ENCODE results near the gene IQCE. TPM values are rescaled to one million over a fixed set of nuclear protein-coding genes. Genes with fewer than 3 reads are reported as not detected.
A peak's percentile ranks its signal among the peaks of the same experiment; 100 is the strongest.

IQCE gene
- total RNA-seq, 1 experiment from 2014 or later, result 44.8 TPM

DNA sequence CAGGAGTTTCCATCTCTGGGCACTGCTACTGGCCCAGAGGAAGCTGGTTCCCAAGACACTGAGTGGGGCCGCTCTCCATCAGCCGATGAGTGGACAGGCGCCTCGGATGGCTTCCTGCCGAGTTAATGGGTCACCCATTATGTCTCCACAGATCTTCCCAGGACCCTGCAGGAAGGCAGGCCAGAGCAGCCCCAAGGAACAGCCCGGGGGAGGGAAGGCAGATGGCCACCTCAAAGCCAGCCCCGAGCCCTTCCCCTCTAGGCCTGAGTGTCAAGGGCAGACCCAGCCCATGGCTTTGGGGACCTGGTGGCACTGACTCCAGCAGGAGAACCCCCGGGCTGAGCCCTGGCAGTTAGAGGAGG lies 42.6 kb upstream of the IQCE start:
- H3K27me3 ChIP-seq (ENCODE audit: control insufficient read depth, insufficient read depth, low read length), result no peaks in the 10 kb centered on the region
- H3K27ac ChIP-seq (ENCODE audit: low read length), result peak overlapping the region; percentile 48
- POLR2A ChIA-PET, result interaction anchor here (0.6 kb wide), 1 partner anchor 170 kb away, joined by 3 read pairs; no protein-coding TSS in a partner anchor
- ATAC-seq (no peak), DNase-seq (ENCODE audit: low read depth, low spot score) (no peak)
- H3K4me3 ChIP-seq (ENCODE audit: low read depth in 2 of 2, low read length in 2 of 2), result no peak overlapping the region
- H3K36me3 ChIP-seq (ENCODE audit: control insufficient read depth, insufficient read depth, low read length), result no peaks in the 10 kb centered on the region
- intact Hi-C loops (cut with micrococcal nuclease; ENCODE audit: unreplicated experiment) (no loop called here), in situ Hi-C loops (cut with HindIII; ENCODE audit: low pct_unique_long_range_greater_than_20kb, low sequenced_read_pairs) (no loop called here)
- TF ChIP-seq, protein P1, sequence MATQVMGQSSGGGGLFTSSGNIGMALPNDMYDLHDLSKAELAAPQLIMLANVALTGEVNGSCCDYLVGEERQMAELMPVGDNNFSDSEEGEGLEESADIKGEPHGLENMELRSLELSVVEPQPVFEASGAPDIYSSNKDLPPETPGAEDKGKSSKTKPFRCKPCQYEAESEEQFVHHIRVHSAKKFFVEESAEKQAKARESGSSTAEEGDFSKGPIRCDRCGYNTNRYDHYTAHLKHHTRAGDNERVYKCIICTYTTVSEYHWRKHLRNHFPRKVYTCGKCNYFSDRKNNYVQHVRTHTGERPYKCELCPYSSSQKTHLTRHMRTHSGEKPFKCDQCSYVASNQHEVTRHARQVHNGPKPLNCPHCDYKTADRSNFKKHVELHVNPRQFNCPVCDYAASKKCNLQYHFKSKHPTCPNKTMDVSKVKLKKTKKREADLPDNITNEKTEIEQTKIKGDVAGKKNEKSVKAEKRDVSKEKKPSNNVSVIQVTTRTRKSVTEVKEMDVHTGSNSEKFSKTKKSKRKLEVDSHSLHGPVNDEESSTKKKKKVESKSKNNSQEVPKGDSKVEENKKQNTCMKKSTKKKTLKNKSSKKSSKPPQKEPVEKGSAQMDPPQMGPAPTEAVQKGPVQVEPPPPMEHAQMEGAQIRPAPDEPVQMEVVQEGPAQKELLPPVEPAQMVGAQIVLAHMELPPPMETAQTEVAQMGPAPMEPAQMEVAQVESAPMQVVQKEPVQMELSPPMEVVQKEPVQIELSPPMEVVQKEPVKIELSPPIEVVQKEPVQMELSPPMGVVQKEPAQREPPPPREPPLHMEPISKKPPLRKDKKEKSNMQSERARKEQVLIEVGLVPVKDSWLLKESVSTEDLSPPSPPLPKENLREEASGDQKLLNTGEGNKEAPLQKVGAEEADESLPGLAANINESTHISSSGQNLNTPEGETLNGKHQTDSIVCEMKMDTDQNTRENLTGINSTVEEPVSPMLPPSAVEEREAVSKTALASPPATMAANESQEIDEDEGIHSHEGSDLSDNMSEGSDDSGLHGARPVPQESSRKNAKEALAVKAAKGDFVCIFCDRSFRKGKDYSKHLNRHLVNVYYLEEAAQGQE (IDR thresholded peaks at IDR 0.05; ENCODE audit: insufficient read depth in 1 of 2, low read depth in 2 of 2, low read length in 1 of 2), result no peak
- peaks cover 48% of the 10 kb centered on the region for H3K4me1 ChIP-seq (ENCODE audit: control insufficient read depth, insufficient read depth, low read length)
- no TSS peak for BruUV-seq (replicated peaks)
- no peaks in the 10 kb centered on the region for H3K9me3 ChIP-seq (ENCODE audit: control insufficient read depth, insufficient read depth, low read depth, low read length)
- CTCF ChIA-PET, result interaction anchor here (0.6 kb wide), 1 partner anchor 784 kb away, joined by 3 read pairs; no protein-coding TSS in a partner anchor

DNA sequence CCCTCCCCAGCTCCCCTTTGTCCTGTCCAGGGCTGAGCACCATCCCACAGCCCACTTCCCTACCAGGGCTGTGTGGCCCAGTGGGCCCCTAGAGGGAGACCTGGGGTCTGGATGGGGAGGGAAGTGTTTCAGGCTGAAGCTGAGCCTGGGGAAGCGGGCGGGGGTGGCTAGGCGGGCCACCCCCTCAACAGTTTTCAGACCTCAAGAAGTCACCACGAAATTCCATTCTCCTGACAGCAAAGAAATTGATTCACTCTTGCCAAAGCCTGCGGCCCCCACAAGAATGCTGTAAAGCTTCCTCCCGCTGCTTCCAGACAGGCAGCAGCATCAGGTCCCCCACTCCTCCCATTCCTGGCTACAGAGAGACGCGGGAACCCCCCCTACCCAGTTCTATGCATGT lies 41.8 kb upstream of the IQCE start:
- H3K27me3 ChIP-seq (ENCODE audit: control insufficient read depth, insufficient read depth, low read length), result no peaks in the 10 kb centered on the region
- in situ Hi-C loops (cut with HindIII; ENCODE audit: low pct_unique_long_range_greater_than_20kb, low sequenced_read_pairs), result no loop called here
- H3K27ac ChIP-seq (ENCODE audit: low read length), result peak overlapping the region; percentile 48; the same call in 1 of the 2 replicates
- ATAC-seq (no peak), DNase-seq (ENCODE audit: low read depth, low spot score) (no peak)
- H3K4me3 ChIP-seq (ENCODE audit: low read depth in 2 of 2, low read length in 2 of 2), result no peak overlapping the region
- no TSS peak for BruUV-seq (replicated peaks)
- intact Hi-C loops (cut with micrococcal nuclease; ENCODE audit: unreplicated experiment), result no loop called here
- no peaks in the 10 kb centered on the region for H3K36me3 ChIP-seq (ENCODE audit: control insufficient read depth, insufficient read depth, low read length)
- no peaks in the 10 kb centered on the region for H3K9me3 ChIP-seq (ENCODE audit: control insufficient read depth, insufficient read depth, low read depth, low read length)
- ChIA-PET POLR2A (interaction anchor here (0.6 kb wide), 1 partner anchor 18 kb away, joined by 4 read pairs; no protein-coding TSS in a partner anchor), CTCF (interaction anchor here (0.9 kb wide), 1 partner anchor 33 kb away, joined by 3 read pairs; no protein-coding TSS in a partner anchor)
- peaks cover 45% of the 10 kb centered on the region for H3K4me1 ChIP-seq (ENCODE audit: control insufficient read depth, insufficient read depth, low read length)
- no peak for TF ChIP-seq SIN3A (IDR thresholded peaks at IDR 0.05; ENCODE audit: borderline replicate concordance, insufficient read depth, low read depth, low read length)
- TF ChIP-seq TCF7L2 (IDR thresholded peaks at IDR 0.05; ENCODE audit: low read depth, low read length), result no peak
- TF ChIP-seq, protein P1 (IDR thresholded peaks at IDR 0.05; ENCODE audit: insufficient read depth in 1 of 2, low read depth in 2 of 2, low read length in 1 of 2), result no peak
- TF ChIP-seq, protein P2, sequence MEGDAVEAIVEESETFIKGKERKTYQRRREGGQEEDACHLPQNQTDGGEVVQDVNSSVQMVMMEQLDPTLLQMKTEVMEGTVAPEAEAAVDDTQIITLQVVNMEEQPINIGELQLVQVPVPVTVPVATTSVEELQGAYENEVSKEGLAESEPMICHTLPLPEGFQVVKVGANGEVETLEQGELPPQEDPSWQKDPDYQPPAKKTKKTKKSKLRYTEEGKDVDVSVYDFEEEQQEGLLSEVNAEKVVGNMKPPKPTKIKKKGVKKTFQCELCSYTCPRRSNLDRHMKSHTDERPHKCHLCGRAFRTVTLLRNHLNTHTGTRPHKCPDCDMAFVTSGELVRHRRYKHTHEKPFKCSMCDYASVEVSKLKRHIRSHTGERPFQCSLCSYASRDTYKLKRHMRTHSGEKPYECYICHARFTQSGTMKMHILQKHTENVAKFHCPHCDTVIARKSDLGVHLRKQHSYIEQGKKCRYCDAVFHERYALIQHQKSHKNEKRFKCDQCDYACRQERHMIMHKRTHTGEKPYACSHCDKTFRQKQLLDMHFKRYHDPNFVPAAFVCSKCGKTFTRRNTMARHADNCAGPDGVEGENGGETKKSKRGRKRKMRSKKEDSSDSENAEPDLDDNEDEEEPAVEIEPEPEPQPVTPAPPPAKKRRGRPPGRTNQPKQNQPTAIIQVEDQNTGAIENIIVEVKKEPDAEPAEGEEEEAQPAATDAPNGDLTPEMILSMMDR (IDR thresholded peaks at IDR 0.05), result no peak
- no peak for TF ChIP-seq POLR2AphosphoS5 (IDR thresholded peaks at IDR 0.05; ENCODE audit: low read depth, low read length)
